HG02571 (cell line): ENCODE measurements around the gene C2CD3.
A peak's percentile ranks its signal among the peaks of the same experiment; 100 is the strongest.

Source experiments
- ATAC-seq: cut with Tn5 transposase; IDR thresholded peaks from one replicate; pipeline ENCODE4 v1.9.1; 2021; ENCODE audit warnings: mild to moderate bottlenecking, moderate library complexity; ENCODE audit not compliant: unreplicated experiment

The C2CD3 gene

GRCh38 chr11:74022546-74022945 lies 148.3 kb downstream of the C2CD3 start:
- no peak for ATAC-seq

GRCh38 chr11:74021998-74022397 lies 148.8 kb downstream of the C2CD3 start:
- ATAC-seq = no peak

GRCh38 chr11:74020539-74020938 lies 150.3 kb downstream of the C2CD3 start:
- ATAC-seq = no peak

- peak; percentile 40 for ATAC-seq
These were observed 150.9 kb downstream of the C2CD3 start for GRCh38 chr11:74019860-74020259.

- ATAC-seq = no peak
These were observed 151.6 kb downstream of the C2CD3 start for GRCh38 chr11:74019104-74019738.

GRCh38 chr11:74018331-74019005 lies 152.3 kb downstream of the C2CD3 start:
- ATAC-seq = no peak

GRCh38 chr11:74017631-74018030 lies 153.2 kb downstream of the C2CD3 start:
- no peak for ATAC-seq

- no peak for ATAC-seq
These were observed 154.7 kb downstream of the C2CD3 start for GRCh38 chr11:74015919-74016684.

- ATAC-seq = no peak
These were observed 155.9 kb downstream of the C2CD3 start for GRCh38 chr11:74014880-74015279.

GRCh38 chr11:74013141-74013540 lies 157.7 kb downstream of the C2CD3 start:
- ATAC-seq = no peak

GRCh38 chr11:74012074-74012809 lies 158.6 kb downstream of the C2CD3 start:
- ATAC-seq = no peak

- ATAC-seq = peak; percentile 67
These were observed 159.3 kb downstream of the C2CD3 start for GRCh38 chr11:74011360-74012073.

GRCh38 chr11:74010306-74011300 lies 160.2 kb downstream of the C2CD3 start:
- ATAC-seq = no peak

- no peak for ATAC-seq
These were observed 161.0 kb downstream of the C2CD3 start for GRCh38 chr11:74009675-74010305.

- no peak for ATAC-seq
These were observed 161.6 kb downstream of the C2CD3 start for GRCh38 chr11:74009230-74009547.

- no peak for ATAC-seq
These were observed 162.2 kb downstream of the C2CD3 start, which contains the start of gene UCP3 for GRCh38 chr11:74008373-74009229. UCP3 (minus strand) TSS chr11:74009085; CDS start chr11:74007042, 2,043 bp downstream.

- ATAC-seq = no peak
These were observed 163.0 kb downstream of the C2CD3 start for GRCh38 chr11:74007691-74008372.
